ENCODE measurements around the gene NEURL1B. TPM values are rescaled to one million over a fixed set of nuclear protein-coding genes. Genes with fewer than 3 reads are reported as not detected.

The NEURL1B gene
- total RNA-seq, 4 donors from 2014 or later = 11.9 to 18.8 (median 15.6) TPM

GRCh38 chr5:172658391-172658790 is 17.3 kb downstream of the NEURL1B start:
- Histone ChIP-seq H3K9me3 (peaks cover 0 to 16% (median 11%) of the 10 kb centered on the region in 3 donors), H3K4me1 (peaks cover 18 to 74% (median 50%) of the 10 kb centered on the region in 3 donors), H3K27me3 (no peaks in the 10 kb centered on the region), H3K4me3 (no peak overlapping the region), H3K36me3 (peaks cover 0 to 21% (median 0%) of the 10 kb centered on the region in 3 donors), H3K27ac (peak overlapping the region; percentile 72 to 90 (median 88))
- WGBS, 2 donors = 68 to 75% methylated on average over 4 to 8 of the region's 8 CpGs
- DNase-seq = no peak
- intact Hi-C loops (cut with DNase I) = no loop called here
- TF ChIP-seq CTCF (IDR thresholded peaks at IDR 0.05) (no peak), POLR2A (IDR thresholded peaks at IDR 0.05) (no peak)

GRCh38 chr5:172658961-172659501 is 18.0 kb downstream of the NEURL1B start:
- H3K36me3 ChIP-seq = peaks cover 0 to 21% (median 0%) of the 10 kb centered on the region in 3 donors
- no peak for TF ChIP-seq CTCF (IDR thresholded peaks at IDR 0.05)
- TF ChIP-seq POLR2A (IDR thresholded peaks at IDR 0.05) = no peak
- intact Hi-C loops (cut with DNase I) = no loop called here
- DNase-seq = no peak
- H3K4me3 ChIP-seq = peak overlapping the region in 1 of 4 donors; percentile 7
- peak overlapping the region; percentile 72 to 90 (median 88) for H3K27ac ChIP-seq
- H3K27me3 ChIP-seq = no peaks in the 10 kb centered on the region
- 22 to 23% methylated on average over 4 to 5 of the region's 7 CpGs for WGBS, 2 donors
- H3K4me1 ChIP-seq = peaks cover 18 to 80% (median 53%) of the 10 kb centered on the region in 3 donors
- H3K9me3 ChIP-seq = peaks cover 0 to 16% (median 11%) of the 10 kb centered on the region in 3 donors

GRCh38 chr5:172659570-172659908 is 18.5 kb downstream of the NEURL1B start:
- no peak for DNase-seq
- TF ChIP-seq POLR2A (IDR thresholded peaks at IDR 0.05) = no peak
- no peak for TF ChIP-seq CTCF (IDR thresholded peaks at IDR 0.05)
- Histone ChIP-seq H3K27me3 (no peaks in the 10 kb centered on the region), H3K4me1 (peaks cover 18 to 84% (median 53%) of the 10 kb centered on the region in 3 donors), H3K4me3 (no peak overlapping the region), H3K27ac (peak overlapping the region; percentile 72 to 90 (median 88)), H3K36me3 (peaks cover 0 to 21% (median 0%) of the 10 kb centered on the region in 3 donors), H3K9me3 (peaks cover 0 to 16% (median 11%) of the 10 kb centered on the region in 3 donors)
- intact Hi-C loops (cut with DNase I) = no loop called here

GRCh38 chr5:172659909-172660628 is 19.0 kb downstream of the NEURL1B start:
- H3K36me3 ChIP-seq = peaks cover 0 to 19% (median 0%) of the 10 kb centered on the region in 3 donors
- no peak overlapping the region for H3K4me3 ChIP-seq
- WGBS, 2 donors = 7 to 33% methylated on average over 3 to 9 of the region's 18 CpGs
- TF ChIP-seq CTCF (IDR thresholded peaks at IDR 0.05) = no peak
- no peak for TF ChIP-seq POLR2A (IDR thresholded peaks at IDR 0.05)
- H3K9me3 ChIP-seq = peaks cover 0 to 14% (median 10%) of the 10 kb centered on the region in 3 donors
- no peak for DNase-seq
- intact Hi-C loops (cut with DNase I) = no loop called here
- peaks cover 18 to 84% (median 56%) of the 10 kb centered on the region in 3 donors for H3K4me1 ChIP-seq
- no peaks in the 10 kb centered on the region for H3K27me3 ChIP-seq
- peak overlapping the region; percentile 72 to 90 (median 88) for H3K27ac ChIP-seq

GRCh38 chr5:172660974-172661373 is 19.9 kb downstream of the NEURL1B start:
- H3K4me3 ChIP-seq = no peak overlapping the region
- intact Hi-C loops (cut with DNase I) = no loop called here
- H3K4me1 ChIP-seq = peaks cover 18 to 94% (median 65%) of the 10 kb centered on the region in 3 donors
- no peaks in the 10 kb centered on the region for H3K27me3 ChIP-seq
- no peak for DNase-seq
- H3K36me3 ChIP-seq = peaks cover 0 to 10% (median 0%) of the 10 kb centered on the region in 3 donors
- H3K27ac ChIP-seq = peak overlapping the region; percentile 72 to 90 (median 88)
- 87 to 91% methylated on average over 3 of the region's 3 CpGs for WGBS, 2 donors
- peaks cover 0 to 5% (median under 1%) of the 10 kb centered on the region in 3 donors for H3K9me3 ChIP-seq
- TF ChIP-seq CTCF (IDR thresholded peaks at IDR 0.05) (no peak), POLR2A (IDR thresholded peaks at IDR 0.05) (no peak)
